GM19463 (cell line): ENCODE results near the gene PRKCB.
A peak's percentile ranks its signal among the peaks of the same experiment; 100 is the strongest.
"Not testable (repeated sequence)": the region's sequence is repeated elsewhere in the genome, so short reads cannot be mapped to it uniquely, and the experiment has no call there.

ENCODE experiments used
- ATAC-seq: cut with Tn5 transposase; IDR thresholded peaks from one replicate; pipeline ENCODE4 v1.9.1; 2021; ENCODE audit warnings: mild to moderate bottlenecking, moderate library complexity; ENCODE audit not compliant: unreplicated experiment

PRKCB gene

GRCh38 chr16:23901178-23902033 lies 65.6 kb downstream of the PRKCB start:
- no peak for ATAC-seq

DNA sequence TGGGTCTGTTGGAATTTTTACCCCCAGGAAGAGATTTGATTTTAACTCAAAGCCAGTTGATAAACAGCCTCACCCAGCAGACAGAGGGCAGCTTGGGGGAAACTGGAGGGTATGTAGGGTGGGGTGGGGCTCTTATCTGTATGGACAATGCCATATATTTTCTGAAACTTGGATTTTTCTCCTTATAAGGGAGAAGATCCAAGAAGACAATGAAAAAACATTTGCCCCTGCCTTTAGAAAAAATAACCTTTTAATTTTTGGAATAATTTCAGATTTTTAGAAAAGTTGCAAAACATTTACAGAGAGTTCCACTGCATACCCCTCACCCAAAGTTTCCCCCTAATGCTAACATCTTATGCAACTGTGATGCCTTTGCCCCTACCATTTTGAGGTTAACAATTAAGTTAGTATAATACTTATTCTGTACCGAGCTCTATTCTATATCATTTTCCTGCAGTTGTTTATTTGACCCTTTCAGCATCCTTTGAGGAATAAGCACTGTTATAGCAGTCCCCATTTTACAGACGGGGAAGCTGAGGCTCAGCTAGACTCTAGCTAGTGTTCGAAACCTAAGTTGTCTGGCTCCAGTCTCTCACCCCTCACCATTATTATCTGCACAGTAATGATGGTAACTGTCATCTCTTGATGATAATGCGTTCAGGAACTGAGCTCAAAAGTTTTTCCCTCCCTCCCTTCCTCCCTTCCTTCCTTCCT lies 66.4 kb downstream of the PRKCB start:
- ATAC-seq = no peak

- no peak for ATAC-seq
Observed at GRCh38 chr16:23902748-23903414, 67.1 kb downstream of the PRKCB start.

DNA sequence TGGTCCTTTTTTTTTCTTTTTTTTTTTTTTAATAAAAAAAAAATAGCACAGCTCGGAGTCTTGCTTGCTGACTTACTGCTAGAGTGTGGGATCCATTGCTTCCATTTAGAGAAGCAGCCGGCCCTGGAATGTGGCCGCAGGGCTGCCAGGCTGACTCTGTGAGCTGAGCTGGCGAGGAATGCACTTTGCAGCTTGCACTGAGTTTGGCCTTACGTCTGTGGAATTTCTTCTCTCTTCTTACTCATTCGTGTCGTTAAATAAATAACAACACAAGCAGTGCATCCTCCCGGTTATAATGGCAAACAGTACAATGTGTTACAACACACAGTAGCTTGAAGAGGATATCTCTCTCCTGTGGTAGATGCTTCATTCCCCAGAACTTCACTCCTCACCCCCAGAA lies 69.2 kb downstream of the PRKCB start:
- ATAC-seq = no peak

DNA sequence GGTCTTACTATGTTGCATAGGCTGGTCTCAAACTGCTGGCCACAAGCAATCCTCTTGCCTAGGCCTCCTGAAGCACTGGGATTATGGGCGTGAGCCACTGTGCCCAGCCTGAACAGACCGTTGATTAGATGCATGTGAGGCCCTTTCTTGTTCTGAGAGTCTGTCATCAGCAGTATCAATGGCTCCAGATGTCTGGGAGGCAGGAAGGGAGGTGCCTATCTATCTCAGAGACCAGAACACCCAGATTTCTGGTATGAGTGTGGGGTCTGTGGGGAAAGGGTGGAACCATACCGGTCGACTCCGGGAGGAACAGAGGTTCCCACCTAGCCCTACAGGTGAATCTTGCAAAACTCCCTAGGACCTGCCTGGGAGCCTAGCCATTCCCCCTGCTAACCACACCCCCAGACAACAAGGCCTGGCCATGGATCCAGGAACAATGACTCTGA lies 71.7 kb downstream of the PRKCB start:
- no peak for ATAC-seq

- no peak for ATAC-seq
Observed at GRCh38 chr16:23907903-23908302, 72.1 kb downstream of the PRKCB start.

- no peak for ATAC-seq
Observed at GRCh38 chr16:23908790-23909189, 73.0 kb downstream of the PRKCB start.

GRCh38 chr16:23909792-23910418 lies 74.1 kb downstream of the PRKCB start:
- ATAC-seq = no peak

DNA sequence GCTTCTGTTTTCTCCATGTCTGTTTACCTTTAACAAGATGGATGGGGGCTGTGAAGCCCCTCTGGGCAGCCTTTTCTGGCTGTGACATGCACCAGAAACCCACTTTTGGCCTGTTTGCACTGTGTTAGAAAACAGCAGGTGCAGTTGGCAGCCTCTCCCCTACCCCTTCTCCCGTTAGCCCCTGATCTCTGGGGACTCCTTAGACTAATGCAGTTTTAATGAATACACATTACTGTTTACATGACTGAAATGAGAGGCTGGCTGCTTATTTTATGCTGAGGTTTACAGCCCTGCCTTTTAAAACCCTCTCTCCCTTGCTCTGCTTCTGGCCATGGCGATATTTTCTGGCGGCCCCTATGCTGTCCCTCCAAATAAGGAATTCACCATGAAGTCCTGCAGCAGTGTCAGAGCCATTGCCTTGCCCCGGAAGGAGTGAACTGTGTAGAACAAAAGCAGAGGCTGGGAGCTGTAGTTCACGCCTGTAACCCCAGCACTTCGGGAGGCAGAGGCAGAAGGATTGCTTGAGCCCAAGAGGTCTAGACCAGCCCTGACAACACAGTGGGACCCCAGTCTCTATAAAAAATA lies 79.3 kb downstream of the PRKCB start:
- ATAC-seq = no peak

GRCh38 chr16:23916552-23916951 lies 80.8 kb downstream of the PRKCB start:
- ATAC-seq = not testable (repeated sequence)

DNA sequence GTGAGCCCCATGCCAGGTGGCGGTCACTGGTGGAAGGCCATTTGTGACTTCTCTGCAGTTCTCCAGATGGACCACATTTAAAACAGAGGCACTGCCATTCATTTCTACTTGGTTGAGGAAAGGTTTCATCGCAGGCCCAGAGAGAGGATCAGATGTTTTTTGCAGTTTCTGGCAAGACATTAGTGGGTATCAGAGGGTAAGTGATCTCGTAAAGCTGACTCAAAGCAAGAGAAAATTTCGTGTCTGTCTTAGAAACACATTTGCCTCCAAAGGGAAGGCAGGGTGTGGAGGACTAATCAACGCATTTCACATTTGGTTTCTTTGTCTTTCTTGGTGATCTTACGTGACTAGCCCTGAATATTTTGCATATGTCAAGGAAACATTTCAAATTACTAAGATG lies 81.8 kb downstream of the PRKCB start:
- ATAC-seq = peak; percentile 79

GRCh38 chr16:23920446-23920845 lies 84.7 kb downstream of the PRKCB start:
- no peak for ATAC-seq

GRCh38 chr16:23920899-23921298 lies 85.1 kb downstream of the PRKCB start:
- ATAC-seq = no peak

DNA sequence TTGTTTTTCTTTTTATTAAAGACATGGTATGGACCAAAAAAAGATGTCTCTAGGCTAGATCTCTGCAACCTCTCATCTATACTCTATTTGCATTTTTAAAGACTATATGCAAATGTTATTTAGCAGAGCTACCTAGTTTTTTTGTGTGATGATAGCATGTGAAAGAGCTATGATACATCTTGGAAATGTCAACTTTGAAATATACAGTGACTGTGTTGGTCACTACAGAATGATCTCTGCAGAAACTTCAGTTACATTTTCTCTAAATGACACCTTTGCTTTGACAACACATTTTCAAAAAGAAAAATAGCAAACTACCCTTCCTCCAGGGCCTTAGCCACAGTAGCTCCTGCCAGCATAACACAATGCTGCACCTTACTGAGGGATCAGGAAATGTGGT lies 86.6 kb downstream of the PRKCB start:
- ATAC-seq = no peak

DNA sequence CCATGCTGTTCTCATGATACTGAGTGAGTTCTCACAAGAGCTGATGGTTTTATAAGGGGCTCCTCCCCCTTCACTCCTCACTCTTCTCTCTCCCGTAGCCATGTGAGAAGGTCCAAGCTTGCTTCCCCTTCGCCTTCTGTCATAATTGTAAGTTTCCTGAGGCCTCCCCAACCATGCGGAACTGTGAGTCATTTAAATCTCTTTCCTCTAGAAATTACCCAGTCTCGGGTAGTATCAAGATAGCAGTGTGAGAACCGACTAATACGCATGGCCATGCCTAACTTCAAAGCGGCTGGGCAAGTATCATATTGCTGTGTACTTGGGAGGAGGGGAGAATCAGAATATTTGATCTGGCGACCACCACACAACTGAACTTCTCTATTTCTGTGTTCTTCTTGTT lies 88.3 kb downstream of the PRKCB start:
- peak; percentile 50 for ATAC-seq

GRCh38 chr16:23927796-23928195 lies 92.0 kb downstream of the PRKCB start:
- ATAC-seq = no peak

DNA sequence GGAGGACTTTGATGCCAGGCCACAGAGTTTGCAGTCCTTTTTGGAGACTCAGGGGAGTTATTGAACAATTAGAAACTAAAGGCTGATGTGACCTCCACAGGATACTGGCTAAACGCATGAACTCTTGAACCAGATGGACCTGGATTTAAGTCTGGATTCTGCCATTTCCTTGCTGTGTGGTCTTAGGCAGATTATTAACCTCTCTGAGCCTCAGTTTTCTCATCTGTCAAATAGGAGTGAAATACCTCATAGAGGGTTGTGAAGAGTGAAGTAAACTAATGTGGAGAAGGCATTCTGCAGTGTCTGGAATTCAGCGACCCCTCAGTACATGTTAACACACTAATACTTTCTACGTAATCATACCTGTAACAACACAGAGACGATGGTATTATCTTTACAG lies 93.5 kb downstream of the PRKCB start:
- ATAC-seq = no peak

GRCh38 chr16:23929856-23930255 lies 94.1 kb downstream of the PRKCB start:
- no peak for ATAC-seq

DNA sequence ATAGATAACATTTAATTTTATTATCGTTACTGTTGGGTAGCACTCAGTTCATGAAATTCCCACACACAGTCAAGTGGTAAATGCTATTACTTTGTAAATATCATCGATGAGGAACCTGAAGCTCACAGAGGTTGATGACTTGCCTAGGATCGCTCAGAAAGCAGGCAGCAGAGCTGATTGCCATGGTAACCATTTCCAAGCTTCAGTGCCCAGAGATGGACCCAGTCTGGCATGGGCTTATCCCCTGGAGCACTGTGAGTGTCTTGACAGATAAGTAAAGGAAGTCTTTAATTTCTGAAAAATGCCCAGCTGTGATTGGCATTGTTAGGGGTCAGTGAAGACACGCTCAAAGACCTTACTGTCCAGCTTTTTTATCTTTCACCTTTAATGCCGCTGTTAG lies 95.0 kb downstream of the PRKCB start:
- ATAC-seq = no peak

DNA sequence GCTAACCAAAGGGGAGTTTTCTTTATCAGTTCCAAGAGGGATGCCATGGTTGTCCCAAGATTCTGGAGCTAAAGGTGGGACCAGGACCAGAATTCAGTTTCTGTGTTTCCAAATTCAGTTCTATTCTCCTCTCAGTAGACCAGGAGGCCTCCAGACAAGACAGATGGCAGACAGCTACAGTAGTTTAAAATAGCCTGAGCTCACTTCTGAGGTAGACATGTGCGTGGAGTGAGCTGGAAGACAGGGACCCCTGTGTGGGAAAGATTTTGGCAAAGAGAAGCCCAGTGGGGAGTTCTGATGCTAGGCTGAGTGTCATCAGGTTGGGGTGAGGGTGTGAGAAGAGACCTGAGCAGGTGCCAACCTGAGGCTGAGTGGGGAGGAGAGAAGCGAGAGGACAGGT lies 95.4 kb downstream of the PRKCB start:
- ATAC-seq = no peak

- ATAC-seq = not testable (repeated sequence)
Observed at GRCh38 chr16:23933650-23934049, 97.9 kb downstream of the PRKCB start.
